ENCODE data around the gene NTSR1.

GRCh38 chr20:62748311-62748710, 39.7 kb downstream of the NTSR1 start:
- TF ChIP-seq MAFK (IDR thresholded peaks at IDR 0.05; ENCODE audit: low read depth, low read length) (no peak), CTCF (IDR thresholded peaks at IDR 0.05; ENCODE audit: control extremely low read depth in 1 of 3, insufficient read depth in 1 of 3, low read depth in 1 of 3, low read length in 3 of 3) (no peak), KDM1A (IDR thresholded peaks at IDR 0.05; ENCODE audit: borderline replicate concordance, low read length) (no peak), EZH2 (IDR thresholded peaks at IDR 0.05; ENCODE audit: low read depth, low read length, severe bottlenecking) (no peak), POLR2AphosphoS5 (IDR thresholded peaks at IDR 0.05; ENCODE audit: low read depth, low read length) (no peak), TCF12 (IDR thresholded peaks at IDR 0.05; ENCODE audit: low read depth, low read length) (no peak), POLR2A (IDR thresholded peaks at IDR 0.05; ENCODE audit: control extremely low read depth in 1 of 2, low read depth in 2 of 2, low read length in 2 of 2) (no peak), CEBPB (IDR thresholded peaks at IDR 0.05; ENCODE audit: low read depth, low read length) (no peak), NRF1 (IDR thresholded peaks at IDR 0.05; ENCODE audit: low read depth, low read length) (no peak), SIX5 (IDR thresholded peaks at IDR 0.05; ENCODE audit: low read depth, low read length) (no peak), CHD7 (IDR thresholded peaks at IDR 0.05; ENCODE audit: insufficient replicate concordance, low read length) (no peak)
